ENCODE data around the gene ORAI2.
"Not testable (repeated sequence)": the region's sequence is repeated elsewhere in the genome, so short reads cannot be mapped to it uniquely, and the experiment has no call there.

ORAI2 gene

DNA sequence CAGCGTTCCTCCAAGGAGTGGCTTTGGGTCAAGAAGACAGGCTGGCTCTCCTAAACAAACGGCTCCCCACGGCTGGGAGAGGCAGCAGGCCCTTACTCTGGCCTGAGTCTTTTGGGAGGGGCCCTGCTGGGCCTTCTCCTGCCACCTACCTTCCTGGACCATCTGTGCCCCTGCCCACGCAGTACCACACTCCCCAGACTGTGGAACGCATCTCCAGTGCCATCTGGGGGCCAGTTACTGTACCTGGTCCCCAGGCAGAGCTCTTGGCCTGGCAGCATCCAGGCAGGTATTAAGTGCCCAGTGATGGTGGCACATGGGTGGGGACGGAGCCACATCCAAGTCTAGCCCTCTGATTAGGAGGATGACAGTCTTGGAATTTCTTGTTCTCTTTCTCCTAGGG, 16.9 kb downstream of the ORAI2 start:
- peak; percentile 66 for DNase-seq

DNA sequence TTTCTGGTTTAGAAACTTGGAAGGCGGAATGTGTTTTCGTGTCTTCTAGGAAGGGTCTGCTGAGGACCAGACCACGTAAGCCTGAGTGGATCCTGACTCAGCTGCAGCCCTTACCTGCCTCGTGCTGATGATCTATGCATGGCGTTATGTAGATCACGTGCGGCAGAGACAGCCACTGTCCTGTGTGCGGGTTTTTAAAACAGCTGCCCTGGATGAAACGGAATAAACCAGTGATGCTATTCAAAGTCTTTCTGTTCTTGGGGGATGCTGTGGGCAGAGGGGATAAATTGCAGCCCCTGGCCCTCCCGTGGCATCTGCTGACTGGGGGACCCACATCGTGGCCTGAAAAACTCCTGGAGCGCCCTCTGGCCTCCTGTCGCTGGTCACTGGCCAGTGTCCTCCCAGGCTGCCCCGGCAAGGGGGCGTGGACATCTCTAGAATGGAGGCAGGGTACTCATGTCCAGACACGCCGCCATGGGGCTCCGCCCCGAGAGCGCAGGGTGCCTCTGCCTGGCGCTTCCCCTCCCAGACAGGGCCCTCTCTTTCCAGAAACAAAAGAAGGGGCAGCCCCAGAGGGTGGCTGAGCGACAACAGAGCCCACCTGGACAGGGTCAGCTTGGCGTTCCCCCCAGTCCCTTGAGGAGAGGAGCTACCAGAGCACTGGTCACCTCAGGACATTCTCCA, 18.1 kb downstream of the ORAI2 start:
- peak; percentile 94 for DNase-seq

DNA sequence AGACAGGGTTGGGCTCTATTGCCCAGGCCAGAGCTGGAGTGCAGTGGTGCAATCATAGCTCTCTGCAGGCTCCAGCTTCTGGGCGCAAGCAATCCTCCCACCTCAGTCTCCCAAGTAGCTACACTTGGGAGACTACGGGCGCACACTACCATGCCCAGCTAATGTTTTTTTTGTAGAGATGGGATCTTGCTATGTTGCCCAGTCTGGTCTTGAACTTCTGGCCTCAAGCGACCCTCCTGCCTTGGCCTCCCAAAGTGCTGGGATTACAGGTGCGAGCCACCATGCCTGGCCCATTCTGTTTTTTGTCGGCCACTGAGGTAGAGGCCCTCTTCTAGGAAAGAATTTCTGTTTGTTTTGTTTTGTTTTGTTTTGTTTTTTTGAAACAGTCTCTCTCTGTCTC, 19.1 kb downstream of the ORAI2 start:
- no peak for DNase-seq

DNA sequence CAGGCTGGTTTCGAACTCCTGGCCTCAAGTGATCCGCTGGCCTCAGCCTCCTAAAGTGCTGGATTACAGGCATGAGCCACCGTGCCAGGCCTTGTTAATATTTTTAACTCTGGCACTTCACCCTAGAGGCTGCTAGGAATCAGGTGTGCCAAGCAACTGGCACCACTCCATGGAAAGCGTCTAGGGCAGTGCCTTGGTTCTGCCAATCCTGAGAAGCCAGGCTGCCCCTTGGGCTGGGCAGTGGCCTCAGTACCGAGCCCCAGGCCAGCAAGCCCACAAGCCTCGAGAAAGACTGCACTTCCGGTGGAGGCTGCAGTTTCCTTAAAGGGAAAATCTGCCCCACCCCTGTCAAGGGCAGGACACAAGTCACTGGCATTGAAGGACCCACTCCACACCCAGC, 19.9 kb downstream of the ORAI2 start:
- DNase-seq, result peak; percentile 52

GRCh38 chr7:102454468-102454867, 21.1 kb downstream of the ORAI2 start:
- DNase-seq, result peak; percentile 83

GRCh38 chr7:102454932-102455331, 21.6 kb downstream of the ORAI2 start:
- DNase-seq, result not testable (repeated sequence)

DNA sequence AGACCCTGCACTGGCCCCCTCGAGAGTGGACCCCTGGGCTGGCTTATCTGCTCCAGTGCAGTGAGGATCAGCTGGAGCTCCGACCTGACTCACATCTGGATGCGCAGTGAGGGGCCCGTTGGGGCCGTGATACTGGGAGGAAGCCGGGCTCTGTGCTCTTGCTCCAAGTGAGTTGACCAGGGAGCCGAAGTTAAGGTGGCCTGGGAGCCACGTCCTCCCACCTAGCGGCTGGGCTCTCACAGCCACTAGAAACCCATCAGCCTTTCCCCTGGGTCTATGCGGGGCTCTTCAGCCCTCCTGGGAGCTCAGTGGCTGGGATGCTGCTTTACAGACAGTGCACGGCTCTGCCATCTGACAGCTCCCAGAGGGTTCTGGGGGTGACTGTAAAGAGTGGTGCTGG, 22.2 kb downstream of the ORAI2 start:
- DNase-seq, result no peak

GRCh38 chr7:102456327-102456726, 23.0 kb downstream of the ORAI2 start:
- DNase-seq, result peak; percentile 48

DNA sequence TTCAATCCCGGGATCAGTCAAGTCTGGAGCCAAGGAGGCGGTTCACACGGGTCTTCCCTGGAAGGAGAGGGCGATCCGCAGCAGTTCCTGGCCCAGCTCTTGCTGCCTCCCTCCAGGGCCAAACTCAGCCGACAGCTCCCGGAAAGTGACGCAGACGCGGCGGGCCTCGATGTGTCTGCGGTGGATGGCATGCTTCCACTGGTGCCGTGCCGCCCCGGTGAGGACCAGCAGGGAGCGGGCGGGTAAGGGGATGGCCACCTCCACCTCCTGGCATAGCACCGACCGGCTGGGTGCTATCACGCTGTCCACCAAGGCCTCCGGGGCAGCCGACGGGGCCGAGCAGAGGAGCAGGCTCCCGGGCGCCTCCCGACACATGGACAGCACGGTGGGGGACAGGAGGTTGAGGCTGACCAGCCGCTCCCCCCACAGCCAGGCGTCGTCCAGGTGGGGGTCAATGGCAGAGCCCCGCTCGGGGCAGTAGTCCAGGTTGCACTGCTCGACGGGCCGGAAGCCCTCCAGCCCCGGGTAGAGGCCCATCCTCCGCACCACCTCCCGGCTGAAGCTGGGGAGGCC, 24.1 kb downstream of the ORAI2 start:
- DNase-seq, result no peak

- no peak for DNase-seq
Measured at GRCh38 chr7:102459221-102459844, 26.0 kb downstream of the ORAI2 start.

DNA sequence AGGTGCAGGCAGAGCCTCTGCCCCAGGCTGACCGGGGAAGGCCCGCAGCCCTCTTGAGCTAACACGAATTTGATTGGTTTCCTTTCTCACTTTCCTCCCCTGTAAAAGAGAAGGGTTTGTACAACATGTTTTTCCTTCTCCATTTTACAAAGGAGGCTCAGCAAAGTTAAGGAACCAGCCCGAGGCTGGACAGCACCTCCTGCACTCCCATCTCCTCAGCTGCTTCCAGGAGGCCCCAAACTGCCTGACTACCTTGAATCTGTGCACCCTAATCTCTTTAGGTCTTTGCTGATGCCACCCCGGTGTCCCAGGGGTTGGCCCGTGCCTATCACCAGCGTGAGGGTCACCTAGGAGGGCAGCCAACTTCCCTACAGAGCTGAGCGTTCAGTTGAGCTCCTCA, 27.1 kb downstream of the ORAI2 start:
- DNase-seq, result no peak

DNA sequence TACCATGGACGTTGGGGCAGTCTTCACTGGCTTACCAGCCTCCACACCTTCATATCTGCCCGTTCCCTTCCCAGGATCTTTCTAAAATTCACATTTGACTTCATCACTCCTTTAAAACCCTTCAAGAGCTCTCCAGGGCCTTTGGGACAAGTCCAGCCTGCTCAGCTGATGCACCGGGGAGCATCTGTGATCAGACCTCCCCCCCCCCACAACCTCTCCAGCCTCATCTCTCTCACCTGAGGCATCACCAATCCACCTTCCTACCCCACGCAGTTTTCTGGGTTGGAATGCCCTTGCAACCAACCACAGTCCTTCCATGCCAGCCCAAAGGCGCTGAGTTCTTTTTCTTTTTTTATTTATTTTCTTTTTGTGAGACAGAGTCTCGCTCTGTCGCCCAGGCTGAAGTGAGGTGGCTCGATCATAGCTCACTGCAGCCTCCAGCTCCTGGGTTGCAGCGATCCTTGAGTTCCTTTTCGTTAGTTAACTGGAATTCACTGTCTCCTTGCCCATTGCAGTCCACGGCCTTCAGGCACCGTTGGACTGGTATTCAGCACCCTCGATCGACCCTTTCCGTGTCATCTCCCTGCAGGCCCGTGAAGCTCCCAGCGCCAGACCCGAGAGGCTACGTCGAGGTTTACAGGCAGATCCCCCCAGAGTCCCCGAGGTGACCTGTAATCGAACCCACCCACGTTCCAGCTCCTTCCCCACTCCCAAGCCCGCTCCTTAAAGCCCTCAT, 30.6 kb downstream of the ORAI2 start:
- peak; percentile 51 for DNase-seq

DNA sequence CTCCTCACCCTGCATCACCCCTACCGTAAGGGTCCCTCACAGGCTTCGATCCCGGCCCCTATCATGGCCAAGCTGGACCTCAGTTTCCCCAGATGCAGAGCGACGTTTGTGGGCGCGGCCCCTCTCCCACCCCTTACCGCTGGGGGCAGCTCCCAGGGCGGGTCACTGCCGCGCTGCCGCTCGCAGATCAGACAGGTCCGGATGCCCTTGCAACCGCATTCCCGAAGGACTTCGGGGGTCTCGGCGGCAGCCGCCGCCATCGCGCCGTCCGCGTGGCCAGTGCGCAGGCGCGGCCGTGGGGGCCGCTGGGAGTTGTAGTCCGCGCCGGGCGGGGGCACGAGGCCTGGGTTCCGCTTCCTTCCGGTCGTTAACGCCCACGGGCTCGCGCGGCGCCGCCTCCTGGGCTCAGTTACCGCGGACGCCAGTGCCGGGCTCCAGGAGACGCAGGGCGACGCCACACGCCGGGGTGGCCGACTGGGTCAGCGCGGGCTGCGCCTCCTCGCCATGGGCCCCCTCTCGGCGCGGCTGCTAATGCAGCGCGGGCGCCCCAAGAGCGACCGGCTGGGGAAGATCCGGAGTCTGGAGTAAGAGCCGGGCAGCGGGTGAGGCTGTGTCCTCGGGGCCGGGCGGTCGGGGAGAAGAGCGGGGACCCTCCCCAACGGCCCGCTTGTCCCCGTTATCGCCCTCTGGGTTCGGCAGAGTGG, 31.4 kb downstream of the ORAI2 start, which contains the start of the genes ALKBH4 and LRWD1:
Gene ALKBH4, minus strand, starts transcription at position 287 of the 704 bp plus-strand sequence. Its CDS starts 27 bp downstream, at position 260.
Gene LRWD1, plus strand, starts transcription at position 408 of the 704 bp plus-strand sequence. Its CDS starts 97 bp downstream, at position 505.
- peak; percentile 98 for DNase-seq

GRCh38 chr7:102466097-102466496, 32.7 kb downstream of the ORAI2 start:
- no peak for DNase-seq

DNA sequence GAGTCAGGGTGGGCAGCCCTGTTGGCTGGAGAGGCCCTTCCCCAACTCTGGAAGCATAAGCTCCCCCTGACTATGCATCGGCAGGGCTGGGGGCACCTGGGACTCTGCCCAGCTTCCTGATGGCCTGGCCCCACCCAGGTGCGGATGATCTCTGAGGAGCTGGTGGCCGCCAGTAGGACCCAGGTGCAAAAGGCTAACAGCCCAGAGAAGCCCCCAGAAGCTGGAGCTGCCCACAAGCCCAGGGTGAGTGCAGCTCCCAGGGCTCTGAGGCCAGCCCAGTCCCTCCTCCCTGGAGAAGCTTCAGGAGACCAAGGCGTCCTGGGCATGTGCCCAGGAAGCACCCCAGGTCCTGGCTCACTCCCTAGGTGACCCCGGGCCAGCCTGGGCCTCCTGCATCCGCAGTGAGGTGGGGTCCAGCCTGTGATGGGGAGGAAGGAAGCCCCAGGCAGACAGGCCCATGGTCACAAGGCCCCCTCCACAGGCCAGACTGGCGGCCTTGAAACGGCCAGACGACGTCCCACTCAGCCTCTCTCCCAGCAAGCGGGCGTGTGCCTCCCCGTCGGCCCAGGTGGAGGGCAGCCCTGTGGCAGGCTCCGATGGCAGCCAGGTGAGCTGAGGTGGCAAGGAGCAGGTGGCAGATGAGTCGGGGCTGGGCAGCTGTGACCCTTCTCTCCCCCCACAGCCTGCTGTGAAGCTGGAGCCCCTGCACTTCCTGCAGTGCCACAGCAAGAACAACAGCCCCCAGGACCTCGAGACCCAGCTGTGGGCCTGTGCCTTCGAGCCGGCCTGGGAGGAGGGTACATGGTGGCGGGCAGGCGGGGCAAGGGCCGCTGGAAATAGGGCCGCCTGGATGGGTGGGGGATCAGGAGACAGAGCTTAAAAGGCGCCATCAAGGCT, 34.5 kb downstream of the ORAI2 start:
- no peak for DNase-seq

DNA sequence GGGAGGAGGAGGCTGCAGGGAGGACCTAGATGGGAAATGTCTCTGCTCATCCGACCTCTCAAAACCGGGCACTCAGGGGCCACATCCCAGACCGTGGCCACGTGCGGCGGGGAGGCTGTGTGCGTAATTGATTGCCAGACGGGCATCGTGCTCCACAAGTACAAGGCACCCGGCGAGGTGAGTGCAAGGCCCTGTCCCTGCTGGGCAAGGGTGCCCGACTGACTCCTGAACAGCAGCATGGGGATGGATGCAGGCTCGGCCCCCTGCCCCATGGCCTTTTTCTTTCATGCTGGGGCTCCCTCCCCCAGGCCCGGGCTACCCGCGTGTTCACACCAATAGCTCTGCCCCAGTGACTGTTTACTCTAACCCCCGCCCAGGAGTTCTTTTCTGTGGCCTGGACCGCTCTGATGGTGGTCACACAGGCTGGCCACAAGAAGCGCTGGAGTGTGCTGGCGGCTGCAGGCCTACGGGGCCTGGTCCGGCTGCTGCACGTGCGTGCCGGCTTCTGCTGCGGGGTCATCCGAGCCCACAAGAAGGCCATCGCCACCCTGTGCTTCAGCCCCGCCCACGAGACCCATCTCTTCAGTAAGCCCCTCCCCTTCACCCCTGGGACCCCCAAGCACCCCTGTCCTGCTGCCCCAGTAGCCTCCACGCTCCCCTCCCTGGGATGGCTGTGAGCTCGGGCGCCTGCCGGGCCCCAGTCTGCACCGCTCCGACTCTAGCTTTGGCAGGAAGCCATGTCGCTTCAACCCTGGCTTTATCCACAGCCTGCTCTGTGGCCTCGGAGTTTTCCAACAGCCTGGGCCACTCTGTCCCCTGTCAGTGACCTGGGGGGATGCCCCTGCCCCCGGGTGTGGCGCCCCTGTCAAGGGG, 35.3 kb downstream of the ORAI2 start:
- no peak for DNase-seq

DNA sequence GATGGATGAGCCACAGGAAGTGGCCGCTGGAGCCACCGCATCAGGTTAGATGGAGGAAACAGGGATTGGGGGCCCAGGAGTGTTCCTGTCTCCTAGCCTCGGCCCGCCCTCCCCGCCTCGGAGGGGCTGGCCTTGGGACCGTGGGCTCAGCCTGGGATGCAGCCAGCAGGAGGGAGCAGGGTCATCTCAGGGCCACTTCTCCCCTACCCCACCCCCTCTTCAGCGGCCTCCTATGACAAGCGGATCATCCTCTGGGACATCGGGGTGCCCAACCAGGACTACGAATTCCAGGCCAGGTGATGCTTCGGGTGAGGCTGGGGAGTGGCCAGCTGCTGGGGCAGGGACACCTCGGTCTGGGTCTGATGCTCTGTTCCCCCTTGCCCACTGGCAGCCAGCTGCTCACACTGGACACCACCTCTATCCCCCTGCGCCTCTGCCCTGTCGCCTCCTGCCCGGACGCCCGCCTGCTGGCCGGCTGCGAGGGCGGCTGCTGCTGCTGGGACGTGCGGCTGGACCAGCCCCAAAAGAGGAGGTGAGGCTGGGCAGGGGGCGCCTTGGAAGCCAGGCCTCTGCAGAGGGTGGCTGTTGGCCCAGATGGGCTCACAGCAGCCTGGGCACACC, 36.1 kb downstream of the ORAI2 start:
- no peak for DNase-seq

DNA sequence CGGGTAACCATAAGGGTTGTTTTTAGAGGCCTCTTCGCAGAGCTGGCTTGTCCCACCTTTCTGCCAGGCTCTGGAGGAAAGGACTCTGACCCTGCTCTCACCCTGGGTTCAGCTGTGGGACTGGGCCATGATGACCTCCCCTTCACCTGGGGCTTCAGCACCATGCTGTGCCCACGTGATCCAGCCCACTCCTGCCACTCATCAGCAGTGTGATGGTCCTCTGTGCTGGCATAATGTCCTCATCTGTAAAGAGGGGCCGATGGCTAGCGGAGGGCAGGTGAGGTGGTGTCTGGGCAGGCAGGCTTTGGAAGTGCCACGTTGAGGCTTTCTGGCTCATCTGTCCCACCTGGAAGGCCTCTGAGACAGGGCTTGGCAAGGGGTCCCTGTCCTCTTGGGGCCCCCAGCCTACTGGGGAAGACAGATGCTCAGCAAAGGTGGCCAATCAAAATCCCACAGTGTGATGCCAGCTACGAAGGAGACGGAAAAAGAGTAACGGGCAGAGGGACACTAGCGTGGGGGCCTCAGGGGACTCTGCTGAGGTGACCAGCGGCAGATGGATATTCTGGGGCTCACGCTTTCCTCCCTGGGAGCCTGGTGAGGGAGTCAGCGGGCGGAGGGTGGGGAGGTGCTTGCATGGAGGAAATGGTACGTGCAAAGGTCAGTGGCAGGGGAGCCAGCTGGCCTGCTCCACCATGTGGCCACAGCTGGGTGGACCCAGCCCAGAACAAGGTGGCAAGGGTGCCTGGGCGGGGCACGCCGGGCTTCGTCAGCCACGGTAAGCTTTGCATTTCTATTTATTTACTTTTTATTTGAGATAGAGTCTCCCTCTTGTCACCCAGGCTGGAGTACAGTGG, 36.8 kb downstream of the ORAI2 start:
- DNase-seq, result no peak

DNA sequence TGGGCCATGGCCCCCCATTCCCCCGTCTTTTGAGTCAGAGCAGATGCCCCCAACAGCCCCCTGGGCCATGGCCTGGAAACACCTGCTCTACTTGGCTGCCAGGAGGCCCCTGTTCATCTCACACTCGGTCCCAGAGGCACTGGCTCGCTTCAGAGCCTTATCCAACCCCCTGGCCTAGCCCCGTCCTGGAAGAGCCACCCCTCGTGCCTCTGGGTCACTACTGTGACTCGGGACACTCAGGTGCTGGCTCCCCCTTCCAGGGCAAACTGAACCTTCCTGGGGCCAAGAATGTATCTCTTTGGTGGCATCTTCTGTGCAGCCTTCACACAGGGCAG, 38.4 kb downstream of the ORAI2 start:
- DNase-seq, result no peak

Data from DMS53 (cell line).